Endothelial cell of umbilical vein (primary cell): ENCODE measurements around the gene EEF1AKMT3. TPM values are rescaled to one million over a fixed set of nuclear protein-coding genes. Genes with fewer than 3 reads are reported as not detected.

Source experiments
- BruUV-seq: library from RNA; stranded (reverse); fragments of 400-500 nt; replicated peaks from 2 replicates; lab custom pipeline; 2021; lab: Mats Ljungman, UMichigan
- CTCF ChIA-PET: fragments of 300-600, 350-600 bp; sonication (Branson Sonifier 250); formaldehyde crosslinking; loops from one replicate; lab custom pipeline; 2021; ENCODE audit warnings: antibody characterized with exemption, inconsistent platforms; lab: Charles Lee
- POLR2A ChIA-PET: fragments of 300-600, 350-600 bp; sonication (Branson Sonifier 250); formaldehyde crosslinking; loops from one replicate; lab custom pipeline; 2021; ENCODE audit warnings: antibody characterized with exemption, inconsistent platforms; lab: Charles Lee
- DNase-seq: peaks from one replicate; pipeline ENCODE4 v3.0.0-alpha.2; 2011; ENCODE audit warnings: low read depth, low spot score
- FAIRE-seq: peaks from 2 replicates; lab custom pipeline; 2011; peaks lifted over from hg19 to GRCh38; lab: Jason Lieb, UNC
- H2AFZ ChIP-seq: 2 replicates; pipeline ENCODE4 v1.6.0; 2012; ENCODE audit warnings: low read depth, low read length, control low read depth, inconsistent platforms
- H3K27ac ChIP-seq: 2 replicates; pipeline ENCODE4 v1.5.1; 2011; ENCODE audit warnings: low read depth, mild to moderate bottlenecking, control low read depth, low read length, moderate library complexity; ENCODE audit not compliant: insufficient read depth
- H3K27me3 ChIP-seq, 2 experiments: 2 replicates each; pipeline versions ENCODE4 v1.6.0 to v1.6.1; 2011; ENCODE audit warnings: low read length in 2 of 2, mixed read lengths in 1 of 2; ENCODE audit not compliant: control insufficient read depth in 2 of 2, insufficient read depth in 2 of 2
- H3K36me3 ChIP-seq, 2 experiments: 2 replicates in 1 of 2; 3 replicates in 1 of 2; pipeline ENCODE4 v1.5.1; 2011; ENCODE audit warnings: low read length in 2 of 2, mild to moderate bottlenecking in 1 of 2, moderate library complexity in 1 of 2; ENCODE audit not compliant: control insufficient read depth in 2 of 2, insufficient read depth in 2 of 2; ENCODE audit errors: extremely low read depth in 1 of 2
- H3K4me1 ChIP-seq: 3 replicates; pipeline ENCODE4 v1.5.1; 2011; ENCODE audit warnings: mild to moderate bottlenecking, low read length; ENCODE audit not compliant: control insufficient read depth, insufficient read depth; ENCODE audit errors: extremely low read depth
- H3K4me2 ChIP-seq: 2 replicates; pipeline ENCODE4 v1.6.1; 2011; ENCODE audit warnings: low read length, control low read depth, mixed read lengths; ENCODE audit not compliant: insufficient read depth
- H3K4me3 ChIP-seq, 3 experiments: fragments of 200-600 bp in 1 of 3; sonication (generic), shearing (Covaris generic) in 1 of 3; replicated peaks in 1 of 3; 2 replicates each; pipeline ENCODE4 v1.5.1; 2011 to 2016; ENCODE audit warnings: control low read depth in 3 of 3, low read length in 3 of 3, mild to moderate bottlenecking in 2 of 3, inconsistent platforms in 1 of 3, low read depth in 1 of 3, moderate library complexity in 1 of 3; ENCODE audit not compliant: insufficient read depth in 1 of 3
- H3K79me2 ChIP-seq: 2 replicates; pipeline ENCODE4 v1.6.0; 2012; ENCODE audit warnings: low read length, inconsistent platforms; ENCODE audit not compliant: control insufficient read depth, insufficient read depth
- H3K9ac ChIP-seq: replicated peaks from 2 replicates; pipeline ENCODE3; 2011; ENCODE audit warnings: low read length, control low read depth; ENCODE audit not compliant: insufficient read depth; ENCODE audit errors: extremely low read depth
- H3K9me1 ChIP-seq: replicated peaks from 3 replicates; pipeline ENCODE4 v1.6.0; 2011; ENCODE audit warnings: mild to moderate bottlenecking, low read length; ENCODE audit not compliant: control insufficient read depth, insufficient read depth; ENCODE audit errors: extremely low read depth
- H3K9me3 ChIP-seq: replicated peaks from 2 replicates; pipeline ENCODE4 v1.5.1; 2012; ENCODE audit warnings: low read length, inconsistent platforms; ENCODE audit not compliant: control insufficient read depth, insufficient read depth
- H4K20me1 ChIP-seq: replicated peaks from 2 replicates; pipeline ENCODE3; 2011; ENCODE audit warnings: mild to moderate bottlenecking, low read length; ENCODE audit not compliant: control insufficient read depth, insufficient read depth; ENCODE audit errors: extremely low read depth
- CTCF ChIP-seq, 2 donors: IDR thresholded peaks; 1 replicate in 1 of 2; 2 replicates in 1 of 2; pipeline ENCODE4 v1.5.1; 2011; ENCODE audit warnings: low read length in 2 of 2, mild to moderate bottlenecking in 2 of 2, moderate library complexity in 2 of 2, control low read depth in 1 of 2, inconsistent platforms in 1 of 2, low read depth in 1 of 2; ENCODE audit not compliant: insufficient read depth in 1 of 2; ENCODE audit errors: extremely low read depth in 1 of 2
- EZH2 ChIP-seq: IDR thresholded peaks from 2 replicates; pipeline ENCODE4 v1.6.1; 2012; ENCODE audit warnings: borderline replicate concordance, low read depth, mild to moderate bottlenecking, moderate library complexity, low read length, inconsistent platforms; ENCODE audit not compliant: severe bottlenecking
- FOS ChIP-seq: IDR thresholded peaks from 2 replicates; pipeline ENCODE4 v1.6.1; 2011; ENCODE audit warnings: mild to moderate bottlenecking, low read length, moderate library complexity, borderline replicate concordance; ENCODE audit not compliant: insufficient read depth
- GATA2 ChIP-seq: IDR thresholded peaks from 2 replicates; pipeline ENCODE4 v1.7.0; 2011; ENCODE audit warnings: low read depth, mild to moderate bottlenecking, moderate library complexity, mixed read lengths, low read length; ENCODE audit not compliant: insufficient read length, insufficient read depth
- JUN ChIP-seq: IDR thresholded peaks from 2 replicates; pipeline ENCODE4 v1.6.1; 2011; ENCODE audit warnings: borderline replicate concordance, low read depth; ENCODE audit not compliant: insufficient read length, insufficient read depth
- MAX ChIP-seq: IDR thresholded peaks from 2 replicates; pipeline ENCODE4 v1.6.1; 2011; ENCODE audit not compliant: insufficient read depth, insufficient read length
- MYC ChIP-seq: IDR thresholded peaks from one replicate; pipeline ENCODE4 v1.6.1; 2011; ENCODE audit warnings: mild to moderate bottlenecking, low read depth, low read length
- POLR2A ChIP-seq: IDR thresholded peaks from 2 replicates; pipeline ENCODE4 v1.6.1; 2012; ENCODE audit warnings: low read depth, mild to moderate bottlenecking, control low read depth, low read length
- POLR2AphosphoS5 ChIP-seq: IDR thresholded peaks from 2 replicates; pipeline ENCODE4 v1.6.1; 2012; ENCODE audit warnings: low read depth, mild to moderate bottlenecking, control low read depth, low read length, moderate library complexity; ENCODE audit not compliant: insufficient read depth
- dilution Hi-C: fragments of 300-500 bp; cut with MboI; formaldehyde crosslinking; loops from one replicate; pipeline ENCODE4 v1.15.0; 2019; ENCODE audit warnings: low sequenced_read_pairs; ENCODE audit not compliant: extremely low pct_ligation_motif_present
- intact Hi-C: fragments of 100-400 bp; cut with micrococcal nuclease; formaldehyde crosslinking; loops from one replicate; pipeline ENCODE4 v1.10.0; 2022
- polyA plus RNA-seq, 4 experiments: library from polyadenylated mRNA; depleted of rRNA in 3 of 4; stranded (reverse) in 3 of 4; unstranded in 1 of 4; fragments of >200 nt; gene quantifications; 2 replicates each; pipeline versions ENCODE4 v1.2.1 to v1.2.3, GENCODE V29; 2011 to 2012; ENCODE audit warnings: missing spikeins in 1 of 4
- total RNA-seq: library from RNA; stranded (reverse); gene quantifications from 2 replicates; pipeline ENCODE4 v1.2.3, GENCODE V29; 2021

EEF1AKMT3 gene
- total and polyA plus RNA-seq, 2 donors (not counting 3 experiments of a cell fraction or from before 2014, with no cell fraction given): 7.9 to 8.8 TPM

GRCh38 chr12:57743769-57744168, 28.6 kb upstream of the EEF1AKMT3 start:
- intact Hi-C loops: no loop called here
- no TSS peak for BruUV-seq
- FAIRE-seq (no peak), DNase-seq (no peak)
- no peak for TF ChIP-seq EZH2
- TF ChIP-seq FOS: no peak
- no peak for TF ChIP-seq POLR2AphosphoS5
- no peak for TF ChIP-seq MAX
- no peak for TF ChIP-seq JUN
- TF ChIP-seq POLR2A: no peak
- no peak for TF ChIP-seq CTCF (IDR thresholded peaks at IDR 0.05; ENCODE audit: extremely low read depth in 1 of 2, insufficient read depth in 1 of 2, low read depth in 1 of 2, low read length in 2 of 2)
- TF ChIP-seq MYC: no peak
- TF ChIP-seq GATA2: no peak
- dilution Hi-C loops: no loop called here
- H3K27ac ChIP-seq: no peak overlapping the region
- no peak overlapping the region for H2AFZ ChIP-seq
- H3K4me3 ChIP-seq: no peak overlapping the region
- H3K4me2 ChIP-seq: no peak overlapping the region
- H3K36me3 ChIP-seq: peaks cover 4 to 7% of the 10 kb centered on the region in 2 experiments
- no peak overlapping the region for H3K9ac ChIP-seq
- ChIA-PET POLR2A (no interaction called here), CTCF (interaction anchor here (1.5 to 2.6 kb wide), 4 partner anchors 8 to 17 kb away, joined by 5 to 20 read pairs (median 8); no protein-coding TSS in a partner anchor)
- no peaks in the 10 kb centered on the region for H3K79me2 ChIP-seq
- H3K27me3 ChIP-seq: peaks cover 25 to 27% of the 10 kb centered on the region in 2 experiments
- no peaks in the 10 kb centered on the region for H3K9me1 ChIP-seq
- H3K4me1 ChIP-seq: peaks cover 10% of the 10 kb centered on the region
- H4K20me1 ChIP-seq: no peaks in the 10 kb centered on the region
- H3K9me3 ChIP-seq: no peaks in the 10 kb centered on the region
